Stimulated activated naive CD8-positive, alpha-beta T cell treated with anti-CD3 and anti-CD28 coated beads, Interleukin-15, Interleukin-2, amounts not matched to agents 100 ng/mL and 50 ng/mL, for 24 hours (primary cell): Measurements from ENCODE around the gene PCDH15.
"Not testable (repeated sequence)": the region's sequence is repeated elsewhere in the genome, so short reads cannot be mapped to it uniquely, and the experiment has no call there.

Experiments
- H3K27ac Mint-ChIP-seq: one replicate; pipeline ENCODE4 v1.8.0; 2021; ENCODE audit warnings: mild to moderate bottlenecking, mixed read lengths
- H3K27me3 Mint-ChIP-seq: one replicate; pipeline ENCODE4 v1.8.0; 2021; ENCODE audit warnings: mixed read lengths
- H3K36me3 Mint-ChIP-seq: one replicate; pipeline ENCODE4 v1.8.0; 2021; ENCODE audit warnings: low read depth, mixed read lengths
- H3K4me1 Mint-ChIP-seq: one replicate; pipeline ENCODE4 v1.8.0; 2021; ENCODE audit warnings: low read depth, mixed read lengths
- H3K4me3 Mint-ChIP-seq: one replicate; pipeline ENCODE4 v1.8.0; 2021; ENCODE audit warnings: mild to moderate bottlenecking, mixed read lengths
- H3K9me3 Mint-ChIP-seq: one replicate; pipeline ENCODE4 v1.8.0; 2021; ENCODE audit warnings: mixed read lengths

The PCDH15 gene

DNA sequence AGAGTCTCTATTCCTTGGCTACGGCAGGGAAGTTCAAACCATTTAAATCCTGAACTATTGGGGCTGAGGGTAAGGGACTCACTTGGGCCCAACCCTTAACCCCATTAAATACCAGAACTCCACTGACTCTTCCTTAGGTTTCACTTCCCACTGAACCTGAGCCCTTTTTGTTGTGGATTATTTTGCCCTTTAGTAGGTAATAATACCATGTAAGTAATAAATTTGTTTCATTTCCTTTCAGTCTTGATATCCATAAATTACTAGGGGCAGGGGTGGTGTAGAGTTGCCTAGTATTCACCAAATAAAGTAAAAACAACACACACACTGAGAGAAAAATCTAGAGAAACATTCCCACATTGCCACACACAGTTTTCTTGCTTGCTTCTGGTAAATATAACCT is 352.0 kb downstream of the PCDH15 start:
- no peaks in the 10 kb centered on the region for H3K36me3 Mint-ChIP-seq
- H3K4me1 Mint-ChIP-seq = no peaks in the 10 kb centered on the region
- no peak overlapping the region for H3K4me3 Mint-ChIP-seq

DNA sequence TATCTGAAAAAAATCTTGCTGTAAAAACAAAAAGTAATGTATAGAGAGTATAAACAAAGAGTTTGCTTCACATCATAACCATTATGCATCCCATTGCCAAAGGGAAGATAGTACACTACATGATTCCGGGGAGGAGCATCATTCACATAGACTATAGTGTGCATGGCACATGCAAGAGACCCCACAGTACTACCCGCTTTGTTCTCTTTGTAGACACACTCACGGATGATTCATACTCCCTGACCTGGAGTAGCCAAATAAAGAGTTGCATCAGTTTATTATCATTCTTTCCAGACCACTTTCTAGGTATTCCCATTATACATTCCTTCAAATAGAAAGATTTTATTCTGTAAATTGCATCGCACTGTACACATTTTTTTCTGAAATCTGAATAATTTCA is 356.9 kb downstream of the PCDH15 start:
- H3K4me1 Mint-ChIP-seq = no peaks in the 10 kb centered on the region
- H3K27me3 Mint-ChIP-seq = no peaks in the 10 kb centered on the region
- no peak overlapping the region for H3K27ac Mint-ChIP-seq

More for the DNA sequence above, 352.0 kb downstream of the PCDH15 start:
- peaks cover 10% of the 10 kb centered on the region for H3K9me3 Mint-ChIP-seq
- H3K27me3 Mint-ChIP-seq = no peaks in the 10 kb centered on the region
- no peak overlapping the region for H3K27ac Mint-ChIP-seq

DNA sequence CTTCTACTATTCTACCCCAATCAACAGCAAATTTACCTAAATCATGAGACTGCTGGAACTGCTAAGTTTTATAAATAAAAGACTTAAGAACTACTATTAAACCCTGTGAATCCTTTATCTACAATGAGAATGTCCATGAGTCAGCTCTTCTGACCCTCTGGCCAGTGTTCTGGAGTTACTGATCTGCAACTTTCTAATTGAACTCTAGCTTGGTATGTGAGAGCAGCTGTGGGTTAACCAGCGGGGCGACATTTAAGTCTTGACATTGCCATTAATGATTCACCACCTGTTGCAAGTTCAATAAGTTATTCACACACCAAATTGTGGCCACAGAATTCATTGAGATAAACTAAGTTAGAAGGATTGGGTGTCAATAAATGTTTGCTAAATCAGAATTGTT is 359.8 kb downstream of the PCDH15 start:
- H3K9me3 Mint-ChIP-seq = no peaks in the 10 kb centered on the region
- no peaks in the 10 kb centered on the region for H3K27me3 Mint-ChIP-seq
- no peaks in the 10 kb centered on the region for H3K4me1 Mint-ChIP-seq
- H3K36me3 Mint-ChIP-seq = no peaks in the 10 kb centered on the region
- H3K4me3 Mint-ChIP-seq = no peak overlapping the region
- no peak overlapping the region for H3K27ac Mint-ChIP-seq

More for the DNA sequence above, 356.9 kb downstream of the PCDH15 start:
- Mint-ChIP-seq H3K36me3 (no peaks in the 10 kb centered on the region), H3K9me3 (peaks cover 4% of the 10 kb centered on the region), H3K4me3 (no peak overlapping the region)

- Mint-ChIP-seq H3K9me3 (peaks cover under 1% of the 10 kb centered on the region), H3K4me3 (no peak overlapping the region), H3K36me3 (no peaks in the 10 kb centered on the region), H3K4me1 (no peaks in the 10 kb centered on the region), H3K27me3 (no peaks in the 10 kb centered on the region), H3K27ac (no peak overlapping the region)
Observed at GRCh38 chr10:54434782-54435181, 366.2 kb downstream of the PCDH15 start.

DNA sequence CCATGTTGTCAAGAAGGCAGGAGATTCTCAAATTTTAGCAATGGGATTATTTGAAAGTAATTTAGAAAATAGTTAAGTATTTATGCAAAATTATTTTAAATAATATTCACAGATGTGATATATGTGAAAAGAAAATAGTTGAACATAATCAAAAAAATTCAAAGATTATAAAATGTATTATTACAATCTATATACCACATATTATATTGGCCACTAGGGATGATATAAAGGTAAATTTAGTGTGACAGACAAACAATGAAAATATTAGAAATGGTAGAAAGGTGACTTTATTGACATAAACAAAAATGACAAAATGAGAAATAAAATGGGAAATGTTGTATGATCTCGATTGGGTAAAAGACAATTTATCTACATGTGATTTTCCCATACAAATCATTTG is 385.5 kb downstream of the PCDH15 start:
- H3K9me3 Mint-ChIP-seq = peaks cover 11% of the 10 kb centered on the region
- H3K4me3 Mint-ChIP-seq = no peak overlapping the region
- no peaks in the 10 kb centered on the region for H3K4me1 Mint-ChIP-seq
- no peaks in the 10 kb centered on the region for H3K27me3 Mint-ChIP-seq
- H3K27ac Mint-ChIP-seq = no peak overlapping the region
- no peaks in the 10 kb centered on the region for H3K36me3 Mint-ChIP-seq

DNA sequence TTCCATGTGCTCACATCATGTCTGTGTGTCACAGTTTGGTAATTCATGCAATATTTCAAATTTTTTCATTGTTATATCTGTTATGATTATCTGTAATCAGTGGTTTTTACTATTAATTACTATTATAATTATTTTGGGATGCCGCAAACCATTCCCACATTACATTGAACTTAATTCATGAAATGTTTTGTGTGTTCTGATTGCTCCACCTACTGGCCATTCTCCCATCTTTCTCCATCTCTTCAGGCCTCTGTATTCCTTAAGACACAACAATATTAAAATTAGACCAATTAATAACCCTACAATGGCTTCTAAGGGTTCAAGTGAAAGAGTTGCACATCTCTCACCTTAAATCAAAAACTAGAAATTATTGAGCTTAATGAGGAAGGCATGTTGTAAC is 398.5 kb downstream of the PCDH15 start:
- Mint-ChIP-seq H3K27ac (no peak overlapping the region), H3K4me1 (no peaks in the 10 kb centered on the region), H3K9me3 (peaks cover 10% of the 10 kb centered on the region), H3K27me3 (no peaks in the 10 kb centered on the region), H3K4me3 (no peak overlapping the region), H3K36me3 (no peaks in the 10 kb centered on the region)

DNA sequence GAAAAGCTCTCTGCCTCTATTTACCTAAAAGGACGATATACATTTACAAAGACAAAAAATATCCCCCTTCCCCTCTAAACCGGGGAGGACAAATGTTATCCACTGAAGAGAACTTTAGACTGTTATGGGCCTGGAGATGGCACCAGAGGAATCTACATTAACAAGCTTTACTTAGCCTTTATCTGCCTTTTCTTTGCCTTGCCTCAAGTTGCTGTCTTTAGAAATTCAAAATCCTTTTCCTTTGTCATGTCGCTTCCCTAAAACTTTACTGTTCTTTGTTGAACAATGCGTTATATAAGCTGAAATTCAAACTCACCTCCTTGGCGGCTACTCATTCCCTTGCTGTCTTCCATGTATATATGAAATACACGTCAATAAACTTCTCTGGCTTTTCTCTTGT is 405.0 kb downstream of the PCDH15 start:
- H3K9me3 Mint-ChIP-seq = peaks cover 15% of the 10 kb centered on the region
- no peaks in the 10 kb centered on the region for H3K36me3 Mint-ChIP-seq
- no peak overlapping the region for H3K4me3 Mint-ChIP-seq
- no peaks in the 10 kb centered on the region for H3K27me3 Mint-ChIP-seq
- no peak overlapping the region for H3K27ac Mint-ChIP-seq
- no peaks in the 10 kb centered on the region for H3K4me1 Mint-ChIP-seq

- H3K4me1 Mint-ChIP-seq, H3K36me3 Mint-ChIP-seq, H3K27me3 Mint-ChIP-seq, H3K27ac Mint-ChIP-seq, H3K4me3 Mint-ChIP-seq: not testable (repeated sequence)
- H3K9me3 Mint-ChIP-seq = peaks cover 12% of the 10 kb centered on the region
Observed at GRCh38 chr10:54394598-54394997, 406.4 kb downstream of the PCDH15 start.

GRCh38 chr10:54372179-54372578 is 428.9 kb downstream of the PCDH15 start:
- no peaks in the 10 kb centered on the region for H3K27me3 Mint-ChIP-seq
- H3K36me3 Mint-ChIP-seq = no peaks in the 10 kb centered on the region
- no peaks in the 10 kb centered on the region for H3K9me3 Mint-ChIP-seq
- no peak overlapping the region for H3K27ac Mint-ChIP-seq
- H3K4me3 Mint-ChIP-seq = no peak overlapping the region
- H3K4me1 Mint-ChIP-seq = no peaks in the 10 kb centered on the region

DNA sequence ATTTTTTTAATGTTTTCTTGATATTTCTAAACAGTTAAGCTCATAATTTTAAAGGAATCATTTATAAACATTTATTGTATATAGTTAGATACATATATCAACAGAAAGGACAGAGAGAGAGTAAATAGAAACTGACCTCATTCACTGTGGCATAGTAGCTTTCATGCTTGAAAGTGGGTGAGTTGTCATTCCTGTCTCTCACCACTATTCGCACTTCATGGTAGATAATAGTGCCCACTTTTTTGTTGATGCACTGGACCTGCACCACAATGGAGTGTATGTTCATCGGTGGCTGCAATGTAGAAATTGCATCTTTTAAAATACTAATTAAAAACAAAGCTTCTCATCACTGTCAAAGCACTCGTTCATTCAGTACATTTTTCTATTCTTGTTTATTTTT is 432.0 kb downstream of the PCDH15 start:
- H3K4me3 Mint-ChIP-seq = no peak overlapping the region
- no peaks in the 10 kb centered on the region for H3K36me3 Mint-ChIP-seq
- no peak overlapping the region for H3K27ac Mint-ChIP-seq
- peaks cover 5% of the 10 kb centered on the region for H3K9me3 Mint-ChIP-seq
- H3K27me3 Mint-ChIP-seq = no peaks in the 10 kb centered on the region
- no peaks in the 10 kb centered on the region for H3K4me1 Mint-ChIP-seq

DNA sequence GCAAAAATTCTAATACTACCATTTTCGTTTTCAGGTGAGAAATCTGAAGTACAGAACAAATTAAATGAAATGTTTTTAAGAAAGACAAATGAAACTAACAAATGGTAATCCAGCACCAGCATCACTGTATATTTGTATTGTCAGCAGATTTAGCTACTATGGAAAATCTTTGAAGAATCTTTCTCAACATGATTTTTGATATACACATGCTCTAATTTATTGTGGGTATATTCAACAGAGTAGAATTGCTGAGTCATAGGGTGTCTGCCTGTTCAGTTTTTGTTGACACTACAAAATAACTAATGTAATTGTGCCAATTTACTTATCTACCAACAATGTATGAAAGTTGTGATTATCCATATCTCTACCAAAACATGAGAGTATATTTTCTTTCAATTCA is 437.6 kb downstream of the PCDH15 start:
- Mint-ChIP-seq H3K27me3 (no peaks in the 10 kb centered on the region), H3K4me3 (no peak overlapping the region), H3K36me3 (no peaks in the 10 kb centered on the region), H3K9me3 (peaks cover 5% of the 10 kb centered on the region), H3K4me1 (no peaks in the 10 kb centered on the region), H3K27ac (no peak overlapping the region)

GRCh38 chr10:54342058-54342457 is 459.0 kb downstream of the PCDH15 start:
- H3K4me3 Mint-ChIP-seq = no peak overlapping the region
- no peaks in the 10 kb centered on the region for H3K27me3 Mint-ChIP-seq
- no peaks in the 10 kb centered on the region for H3K4me1 Mint-ChIP-seq
- H3K36me3 Mint-ChIP-seq = no peaks in the 10 kb centered on the region
- H3K9me3 Mint-ChIP-seq = peaks cover 18% of the 10 kb centered on the region
- H3K27ac Mint-ChIP-seq = no peak overlapping the region

DNA sequence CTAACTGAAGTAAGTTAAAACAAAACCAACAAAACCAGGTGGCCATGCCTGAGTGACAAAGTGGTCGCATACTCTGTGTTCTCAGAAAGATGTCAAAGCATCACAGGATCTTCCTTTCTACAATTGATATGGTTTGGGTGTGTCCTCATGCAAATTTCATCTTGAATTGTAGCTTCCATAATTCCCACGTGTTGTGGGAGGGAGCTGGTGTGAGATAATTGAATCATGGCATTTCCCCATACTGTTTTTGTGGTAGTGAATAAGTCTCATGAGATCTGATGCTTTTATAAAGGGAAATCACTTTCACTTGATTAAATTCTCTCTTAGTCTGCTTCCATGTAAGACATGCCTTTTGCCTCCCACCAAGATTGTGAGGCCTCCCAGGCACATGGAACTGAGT is 465.7 kb downstream of the PCDH15 start:
- H3K4me1 Mint-ChIP-seq = no peaks in the 10 kb centered on the region
- H3K27me3 Mint-ChIP-seq = no peaks in the 10 kb centered on the region
- no peak overlapping the region for H3K4me3 Mint-ChIP-seq
- peaks cover 5% of the 10 kb centered on the region for H3K9me3 Mint-ChIP-seq
- H3K36me3 Mint-ChIP-seq = no peaks in the 10 kb centered on the region
- no peak overlapping the region for H3K27ac Mint-ChIP-seq

GRCh38 chr10:54319341-54319740 is 481.7 kb downstream of the PCDH15 start:
- Mint-ChIP-seq H3K36me3 (no peaks in the 10 kb centered on the region), H3K9me3 (peaks cover 5% of the 10 kb centered on the region), H3K27ac (no peak overlapping the region), H3K27me3 (no peaks in the 10 kb centered on the region), H3K4me1 (no peaks in the 10 kb centered on the region), H3K4me3 (no peak overlapping the region)

GRCh38 chr10:54318470-54318869 is 482.6 kb downstream of the PCDH15 start:
- no peak overlapping the region for H3K4me3 Mint-ChIP-seq
- no peaks in the 10 kb centered on the region for H3K27me3 Mint-ChIP-seq
- no peak overlapping the region for H3K27ac Mint-ChIP-seq
- H3K36me3 Mint-ChIP-seq = no peaks in the 10 kb centered on the region
- H3K4me1 Mint-ChIP-seq = no peaks in the 10 kb centered on the region
- H3K9me3 Mint-ChIP-seq = peaks cover 5% of the 10 kb centered on the region

DNA sequence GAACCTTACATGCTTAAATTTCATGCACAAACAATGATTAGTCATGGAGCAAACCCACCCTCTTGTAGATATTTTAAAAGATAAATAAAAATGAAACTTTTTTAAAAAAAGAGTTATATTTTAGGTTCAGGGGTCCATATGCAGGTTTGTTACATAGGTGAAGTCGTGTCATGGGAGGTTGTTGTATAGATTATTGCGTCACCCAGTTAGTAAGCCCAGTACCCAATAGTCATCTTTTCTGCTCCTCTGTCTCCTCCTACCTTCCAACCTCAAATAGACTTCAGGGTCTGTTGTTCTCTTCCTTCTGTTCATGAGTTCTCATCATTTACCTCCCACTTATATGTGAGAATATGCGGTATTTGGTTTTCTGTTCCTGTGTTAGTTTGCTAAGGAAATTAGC is 486.6 kb downstream of the PCDH15 start:
- Mint-ChIP-seq H3K9me3 (peaks cover 12% of the 10 kb centered on the region), H3K27me3 (no peaks in the 10 kb centered on the region), H3K4me1 (no peaks in the 10 kb centered on the region), H3K36me3 (no peaks in the 10 kb centered on the region), H3K4me3 (no peak overlapping the region), H3K27ac (no peak overlapping the region)
